MG63 (cell line): ENCODE data around the gene IGF2BP1. TPM values are rescaled to one million over a fixed set of nuclear protein-coding genes. Genes with fewer than 3 reads are reported as not detected.

Source experiments
- DNase-seq: peaks from one replicate; pipeline ENCODE4 v3.0.0-alpha.2; 2020
- H3K27me3 ChIP-seq: fragments of 250-450 bp; sonication (Bioruptor Pico); 2 replicates; pipeline ENCODE4 v1.5.1; 2020; ENCODE audit warnings: mild to moderate bottlenecking, moderate library complexity
- H3K36me3 ChIP-seq: fragments of 250-450 bp; sonication (Bioruptor Pico); 2 replicates; pipeline ENCODE4 v1.5.1; 2020; ENCODE audit warnings: mild to moderate bottlenecking, moderate library complexity
- H3K4me3 ChIP-seq: fragments of 250-450 bp; sonication (Bioruptor Pico); 2 replicates; pipeline ENCODE4 v1.5.1; 2020; ENCODE audit warnings: mild to moderate bottlenecking, moderate library complexity
- H3K9me3 ChIP-seq: fragments of 250-450 bp; sonication (Bioruptor Pico); 2 replicates; pipeline ENCODE4 v1.5.1; 2020; ENCODE audit warnings: mild to moderate bottlenecking, moderate library complexity
- total RNA-seq: library from RNA; depleted of rRNA; stranded (reverse); fragments of >200 nt; shearing (Covaris generic); gene quantifications from 2 replicates; pipeline ENCODE4 v1.2.3, GENCODE V29; 2014; ENCODE audit warnings: low replicate concordance; rRNA removed

IGF2BP1 gene
- total RNA-seq, result 0.52 and 0.95 TPM in 2 replicates

GRCh38 chr17:48997103-48997826 lies at the start of gene IGF2BP1:
Gene IGF2BP1, plus strand, starts transcription at chr17:48997385. Its CDS starts 361 bp downstream, at chr17:48997746.
- peak; percentile 30 for DNase-seq
- no peaks in the 10 kb centered on the region for H3K36me3 ChIP-seq
- H3K27me3 ChIP-seq, result peaks cover 80% of the 10 kb centered on the region

GRCh38 chr17:48951572-48951971 lies 45.6 kb upstream of the IGF2BP1 start:
- Histone ChIP-seq H3K4me3 (no peak overlapping the region), H3K9me3 (no peaks in the 10 kb centered on the region), H3K36me3 (no peaks in the 10 kb centered on the region), H3K27me3 (no peaks in the 10 kb centered on the region)
- no peak for DNase-seq

More at GRCh38 chr17:48997103-48997826, at the start of gene IGF2BP1:
- H3K4me3 ChIP-seq, result peak within 1 kb of the TSS; percentile 41
- no peaks in the 10 kb centered on the region for H3K9me3 ChIP-seq

GRCh38 chr17:48952904-48953303 lies 44.3 kb upstream of the IGF2BP1 start:
- no peaks in the 10 kb centered on the region for H3K9me3 ChIP-seq
- H3K36me3 ChIP-seq, result no peaks in the 10 kb centered on the region
- DNase-seq, result no peak
- no peak overlapping the region for H3K4me3 ChIP-seq
- no peaks in the 10 kb centered on the region for H3K27me3 ChIP-seq

- Histone ChIP-seq H3K36me3 (no peaks in the 10 kb centered on the region), H3K4me3 (no peak overlapping the region), H3K9me3 (no peaks in the 10 kb centered on the region), H3K27me3 (no peaks in the 10 kb centered on the region)
- peak; percentile 50 for DNase-seq
These were observed 42.9 kb upstream of the IGF2BP1 start for GRCh38 chr17:48954300-48954755.

GRCh38 chr17:48960834-48961515 lies 36.2 kb upstream of the IGF2BP1 start:
- H3K36me3 ChIP-seq, result no peaks in the 10 kb centered on the region
- no peaks in the 10 kb centered on the region for H3K27me3 ChIP-seq
- H3K9me3 ChIP-seq, result no peaks in the 10 kb centered on the region
- no peak overlapping the region for H3K4me3 ChIP-seq
- DNase-seq, result no peak

GRCh38 chr17:48961516-48962233 lies 35.5 kb upstream of the IGF2BP1 start:
- peak; percentile 70 for DNase-seq
- Histone ChIP-seq H3K9me3 (no peaks in the 10 kb centered on the region), H3K27me3 (no peaks in the 10 kb centered on the region), H3K36me3 (no peaks in the 10 kb centered on the region), H3K4me3 (no peak overlapping the region)

- H3K27me3 ChIP-seq, result no peaks in the 10 kb centered on the region
- H3K36me3 ChIP-seq, result no peaks in the 10 kb centered on the region
- H3K9me3 ChIP-seq, result no peaks in the 10 kb centered on the region
- DNase-seq, result no peak
- H3K4me3 ChIP-seq, result no peak overlapping the region
These were observed 27.0 kb upstream of the IGF2BP1 start for GRCh38 chr17:48970224-48970623.

GRCh38 chr17:48970865-48971687 lies 26.1 kb upstream of the IGF2BP1 start:
- H3K9me3 ChIP-seq, result no peaks in the 10 kb centered on the region
- H3K27me3 ChIP-seq, result no peaks in the 10 kb centered on the region
- no peak overlapping the region for H3K4me3 ChIP-seq
- H3K36me3 ChIP-seq, result no peaks in the 10 kb centered on the region
- DNase-seq, result no peak

- H3K36me3 ChIP-seq, result no peaks in the 10 kb centered on the region
- no peak overlapping the region for H3K4me3 ChIP-seq
- DNase-seq, result no peak
- H3K27me3 ChIP-seq, result no peaks in the 10 kb centered on the region; the same call in 1 of the 2 replicates
- H3K9me3 ChIP-seq, result no peaks in the 10 kb centered on the region
These were observed 24.5 kb upstream of the IGF2BP1 start for GRCh38 chr17:48972749-48973097.

GRCh38 chr17:48973806-48974205 lies 23.4 kb upstream of the IGF2BP1 start:
- H3K27me3 ChIP-seq, result no peaks in the 10 kb centered on the region; the same call in 1 of the 2 replicates

GRCh38 chr17:48981927-48982539 lies 15.2 kb upstream of the IGF2BP1 start:
- DNase-seq, result no peak
- H3K27me3 ChIP-seq, result peaks cover 28% of the 10 kb centered on the region
- no peak overlapping the region for H3K4me3 ChIP-seq
- H3K9me3 ChIP-seq, result peaks cover 7% of the 10 kb centered on the region
- H3K36me3 ChIP-seq, result no peaks in the 10 kb centered on the region

More at GRCh38 chr17:48973806-48974205, 23.4 kb upstream of the IGF2BP1 start:
- no peak for DNase-seq
- H3K9me3 ChIP-seq, result no peaks in the 10 kb centered on the region
- H3K4me3 ChIP-seq, result no peak overlapping the region
- H3K36me3 ChIP-seq, result no peaks in the 10 kb centered on the region

GRCh38 chr17:48985436-48986245 lies 11.5 kb upstream of the IGF2BP1 start:
- H3K27me3 ChIP-seq, result peaks cover 62% of the 10 kb centered on the region
- H3K36me3 ChIP-seq, result no peaks in the 10 kb centered on the region
- DNase-seq, result no peak
- peaks cover 7% of the 10 kb centered on the region for H3K9me3 ChIP-seq
- no peak overlapping the region for H3K4me3 ChIP-seq

- Histone ChIP-seq H3K27me3 (peaks cover 89% of the 10 kb centered on the region), H3K36me3 (no peaks in the 10 kb centered on the region), H3K4me3 (no peak overlapping the region), H3K9me3 (no peaks in the 10 kb centered on the region)
- no peak for DNase-seq
These were observed 8.1 kb upstream of the IGF2BP1 start for GRCh38 chr17:48989100-48989499.

GRCh38 chr17:48990882-48991357 lies 6.3 kb upstream of the IGF2BP1 start:
- H3K9me3 ChIP-seq, result no peaks in the 10 kb centered on the region
- H3K36me3 ChIP-seq, result no peaks in the 10 kb centered on the region
- H3K27me3 ChIP-seq, result peaks cover 93% of the 10 kb centered on the region
- H3K4me3 ChIP-seq, result no peak overlapping the region
- DNase-seq, result no peak

- H3K4me3 ChIP-seq, result no peak overlapping the region
These were observed 4.7 kb upstream of the IGF2BP1 start for GRCh38 chr17:48992444-48992843.

More at GRCh38 chr17:48992444-48992843, 4.7 kb upstream of the IGF2BP1 start:
- DNase-seq, result no peak
- peaks cover 94% of the 10 kb centered on the region for H3K27me3 ChIP-seq
- no peaks in the 10 kb centered on the region for H3K9me3 ChIP-seq
- no peaks in the 10 kb centered on the region for H3K36me3 ChIP-seq
